ENCODE results near the gene ZNF100. TPM values are rescaled to one million over a fixed set of nuclear protein-coding genes. Genes with fewer than 3 reads are reported as not detected.

The ZNF100 gene
- total RNA-seq, 1 donor from 2014 or later = 7.0 TPM

Other genes starting within 250 kb of the ZNF100 start
- 5.2 TPM for gene ZNF43, start 68.6 kb upstream of the ZNF100 start, total RNA-seq
- gene ZNF208, start 243.4 kb upstream of the ZNF100 start, total RNA-seq = 23.6 TPM

Measured in Right ventricle myocardium inferior (tissue), 1 donor.